HepG2 (cell line): ENCODE data around the gene HARBI1. TPM values are rescaled to one million over a fixed set of nuclear protein-coding genes. Genes with fewer than 3 reads are reported as not detected.
A peak's percentile ranks its signal among the peaks of the same experiment; 100 is the strongest.

Experiments
- ATAC-seq: fragments of 200-7000 bp; cut with Tn5 transposase; 3 replicates; pipeline ENCODE4 v1.9.1; 2020; ENCODE audit warnings: mild to moderate bottlenecking, moderate library complexity
- BruUV-seq: library from RNA; stranded (reverse); fragments of 400-500 nt; replicated peaks from 2 replicates; lab custom pipeline; 2021; lab: Mats Ljungman, UMichigan
- CTCF ChIA-PET: fragments of 300-600 bp; formaldehyde crosslinking; extraction: SDS; loops from one replicate; lab custom pipeline; 2021; ENCODE audit warnings: low total read pairs, inconsistent platforms, low intra/inter-chr PET ratio; lab: Yijun Ruan, JAX
- POLR2A ChIA-PET: fragments of 350-600 bp; sonication (Branson Sonifier 250); formaldehyde crosslinking; loops from one replicate; lab custom pipeline; 2020; ENCODE audit warnings: antibody characterized with exemption, inconsistent platforms; lab: Yijun Ruan, JAX
- DNase-seq: peaks from one replicate; pipeline ENCODE4 v3.0.0-alpha.2; 2015; ENCODE audit warnings: low spot score
- FAIRE-seq: peaks from 3 replicates; lab custom pipeline; 2011; peaks lifted over from hg19 to GRCh38; lab: Jason Lieb, UNC
- H2AFZ ChIP-seq: one replicate; pipeline ENCODE4 v1.6.1; 2011; ENCODE audit warnings: low read length, inconsistent platforms
- H3K27ac ChIP-seq: fragments of 300-600 bp; 3 replicates; pipeline ENCODE4 v1.8.0; 2011; ENCODE audit warnings: mixed run types, mild to moderate bottlenecking, mixed read lengths, low read length, inconsistent platforms; ENCODE audit not compliant: insufficient read depth; ENCODE audit errors: extremely low read length
- H3K27me3 ChIP-seq, 2 experiments: fragments of 200-600 bp in 1 of 2; 2 replicates in 1 of 2; 3 replicates in 1 of 2; pipeline versions ENCODE4 v1.6.0 to v1.8.0; 2011; ENCODE audit warnings: low read length in 2 of 2, mild to moderate bottlenecking in 2 of 2, moderate library complexity in 2 of 2, inconsistent platforms in 1 of 2; ENCODE audit not compliant: insufficient read depth in 2 of 2, control insufficient read depth in 1 of 2
- H3K36me3 ChIP-seq, 2 experiments: fragments of 200-600 bp in 1 of 2; replicated peaks in 1 of 2; 2 replicates in 1 of 2; 3 replicates in 1 of 2; pipeline versions ENCODE4 v1.5.1 to v1.8.0; 2011; ENCODE audit warnings: low read length in 2 of 2, inconsistent platforms in 1 of 2; ENCODE audit not compliant: insufficient read depth in 2 of 2, control insufficient read depth in 1 of 2
- H3K4me1 ChIP-seq: 2 replicates; pipeline ENCODE4 v1.5.1; 2012; ENCODE audit warnings: low read length, inconsistent platforms; ENCODE audit not compliant: insufficient read depth
- H3K4me2 ChIP-seq: 2 replicates; pipeline ENCODE4 v1.6.0; 2011; ENCODE audit warnings: low read depth, low read length, inconsistent platforms
- H3K4me3 ChIP-seq, 3 experiments: fragments of 200-600 bp in 1 of 3; sonication (generic), shearing (Covaris generic) in 1 of 3; replicated peaks in 1 of 3; 2 replicates each; pipeline ENCODE4 v1.5.1; 2011 to 2016; ENCODE audit warnings: low read length in 3 of 3, inconsistent platforms in 2 of 3, low read depth in 2 of 3, mild to moderate bottlenecking in 2 of 3, control low read depth in 1 of 3, mixed read lengths in 1 of 3; ENCODE audit not compliant: insufficient read depth in 1 of 3
- H3K79me2 ChIP-seq: one replicate; pipeline ENCODE4 v1.6.1; 2011; ENCODE audit warnings: low read length, inconsistent platforms; ENCODE audit not compliant: insufficient read depth
- H3K9ac ChIP-seq: 2 replicates; pipeline ENCODE4 v1.6.0; 2011; ENCODE audit warnings: mild to moderate bottlenecking, low read depth, low read length, inconsistent platforms; ENCODE audit not compliant: insufficient read depth
- H3K9me3 ChIP-seq: 2 replicates; pipeline ENCODE4 v1.5.1; 2012; ENCODE audit warnings: mild to moderate bottlenecking, low read length
- H4K20me1 ChIP-seq: 2 replicates; pipeline ENCODE4 v1.6.0; 2011; ENCODE audit warnings: inconsistent platforms, mild to moderate bottlenecking, low read length, moderate library complexity; ENCODE audit not compliant: insufficient read depth
- AGO2 ChIP-seq: fragments of 200-400 bp; formaldehyde crosslinking; optimal IDR thresholded peaks from 2 replicates; pipeline ENCODE3; 2017; ENCODE audit warnings: mild to moderate bottlenecking, low read depth, low read length, moderate library complexity
- GATA4 ChIP-seq: sonication (generic); IDR thresholded peaks from 2 replicates; pipeline ENCODE4 v1.6.1; 2016; ENCODE audit warnings: antibody characterized with exemption, low read depth, borderline replicate concordance
- GMEB1 ChIP-seq: sonication (generic); formaldehyde crosslinking; IDR thresholded peaks from 2 replicates; pipeline ENCODE4 v1.5.1; 2020; ENCODE audit warnings: missing genetic modification reagents, mild to moderate bottlenecking, borderline replicate concordance
- GZF1 ChIP-seq: sonication (generic); formaldehyde crosslinking; IDR thresholded peaks from 2 replicates; pipeline ENCODE4 v1.5.1; 2020; ENCODE audit warnings: mild to moderate bottlenecking, missing genetic modification reagents
- MEIS2 ChIP-seq: sonication (generic); formaldehyde crosslinking; IDR thresholded peaks from 2 replicates; pipeline ENCODE4 v1.9.0; 2021; ENCODE audit warnings: mild to moderate bottlenecking, missing genetic modification reagents
- MZF1 ChIP-seq: sonication (generic); formaldehyde crosslinking; IDR thresholded peaks from 2 replicates; pipeline ENCODE4 v1.8.1; 2023; ENCODE audit warnings: mild to moderate bottlenecking, missing genetic modification reagents, borderline replicate concordance
- PTBP1 ChIP-seq: fragments of 200-400 bp; formaldehyde crosslinking; IDR thresholded peaks from 2 replicates; pipeline ENCODE4 v1.6.1; 2018; ENCODE audit warnings: low read length, low read depth; ENCODE audit not compliant: poor library complexity, severe bottlenecking
- RARA ChIP-seq: IDR thresholded peaks from 2 replicates; pipeline ENCODE4 v1.6.1; 2016; ENCODE audit warnings: missing genetic modification reagents, missing compliant biosample characterization
- SOX5 ChIP-seq: IDR thresholded peaks from 2 replicates; pipeline ENCODE4 v1.6.1; 2016; ENCODE audit warnings: borderline replicate concordance
- ZFP91 ChIP-seq: sonication (generic); formaldehyde crosslinking; IDR thresholded peaks from 2 replicates; pipeline ENCODE4 v1.9.0; 2022; ENCODE audit warnings: missing genetic modification reagents, mild to moderate bottlenecking, borderline replicate concordance
- ZNF317 ChIP-seq: sonication (generic); formaldehyde crosslinking; IDR thresholded peaks from 2 replicates; pipeline ENCODE4 v1.5.0; 2020; ENCODE audit warnings: mild to moderate bottlenecking, missing genetic modification reagents
- ZSCAN9 ChIP-seq: IDR thresholded peaks from 2 replicates; pipeline ENCODE4 v1.6.1; 2016; ENCODE audit warnings: borderline replicate concordance
- WGBS: methylation state at CpG from one replicate; pipeline ENCODE4 v1.1.6; 2017; ENCODE audit warnings: low lambda C conversion rate; 5-methylcytosine and 5-hydroxymethylcytosine counted together
- in situ Hi-C: cut with HindIII; loops from 2 replicates; pipeline ENCODE4 v1.10.0; 2017; ENCODE audit warnings: low pct_unique_long_range_greater_than_20kb; ENCODE audit not compliant: extremely low pct_ligation_motif_present
- intact Hi-C: fragments of 100-400 bp; cut with micrococcal nuclease; formaldehyde crosslinking; loops from one replicate; pipeline ENCODE4 v1.10.0; 2022; ENCODE audit not compliant: unreplicated experiment
- polyA plus RNA-seq, 8 experiments: library from polyadenylated mRNA; depleted of rRNA in 3 of 8; stranded (reverse) in 7 of 8; unstranded in 1 of 8; fragments of >200 nt; fragmentation: Illumina TruSeq in 4 of 8; extraction: Trizol in 4 of 8; gene quantifications; 2 replicates each; pipeline versions ENCODE4 v1.2.1 to v1.2.3, GENCODE V29; 2011 to 2016; ENCODE audit warnings: low read depth in 4 of 8, missing spikeins in 1 of 8, mixed read lengths in 1 of 8; ENCODE audit not compliant: insufficient read depth in 1 of 8
- total RNA-seq, 5 experiments: library from RNA; depleted of rRNA; stranded (reverse); fragments of >200 nt; fragmentation: Illumina TruSeq; extraction: Trizol; gene quantifications; 2 replicates each; pipeline ENCODE4 v1.2.3, GENCODE V29; 2016; ENCODE audit warnings: low read depth in 1 of 5
- TF ChIP-seq, protein P1 (sequence below): sonication (generic); formaldehyde crosslinking; IDR thresholded peaks from 2 replicates; pipeline ENCODE4 v1.5.1; 2020; ENCODE audit warnings: mild to moderate bottlenecking, missing genetic modification reagents

HARBI1 gene
- total and polyA plus RNA-seq, 2 of the 13 experiments (the other 11 are each of a cell fraction or from before 2014, with no cell fraction given) = 2.5 to 4.8 TPM

DNA sequence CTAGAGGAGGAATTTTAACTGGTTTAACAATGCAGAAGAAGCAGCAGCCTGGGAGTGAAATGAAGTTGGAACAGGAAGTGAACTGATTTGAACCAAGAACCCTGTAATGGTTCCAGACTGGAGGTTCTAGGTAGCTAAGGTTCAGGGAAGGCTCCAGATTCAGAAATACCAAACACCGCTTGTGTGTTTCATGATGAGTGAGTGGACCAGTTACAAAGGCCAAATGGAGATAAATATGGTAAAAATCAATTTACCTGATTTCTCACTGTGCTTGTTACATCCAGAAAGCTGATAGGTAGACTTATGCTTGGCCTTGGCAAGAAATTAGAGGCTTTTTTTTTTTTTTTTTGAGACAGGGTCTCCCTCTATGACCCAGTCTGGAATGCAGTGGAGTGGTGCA is 13.2 kb upstream of the HARBI1 start:
- POLR2A ChIA-PET = interaction anchor here (1.1 kb wide), 1 partner anchor 89 kb away, joined by 3 read pairs; the partner anchor contains the start of gene F2
- peaks cover 9 to 40% of the 10 kb centered on the region in 2 experiments; a peak in 4 of 5 replicates for H3K36me3 ChIP-seq
- in situ Hi-C loops = no loop called here

DNA sequence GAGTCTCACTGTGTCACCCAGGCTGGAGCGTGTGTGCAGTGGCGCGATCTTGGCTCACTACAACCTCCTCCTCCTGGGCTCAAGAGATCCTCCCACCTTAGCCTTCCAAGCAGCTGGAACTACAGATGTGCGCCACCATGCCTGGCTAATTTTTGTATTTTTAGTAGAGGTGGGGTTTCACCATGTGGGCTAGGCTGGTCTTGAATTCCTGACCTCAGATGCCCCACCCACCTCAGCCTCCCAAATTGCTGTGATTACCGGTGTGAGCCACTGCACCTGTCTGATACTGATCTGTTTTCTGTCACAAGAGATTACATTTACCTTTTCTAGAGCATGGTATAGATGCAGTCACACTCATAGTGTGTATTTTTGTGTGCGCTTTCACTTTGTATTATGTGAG is 11.9 kb upstream of the HARBI1 start:
- peaks cover 12 to 51% of the 10 kb centered on the region in 2 experiments for H3K36me3 ChIP-seq
- CTCF ChIA-PET = no interaction called here
- no peak for TF ChIP-seq GATA4
- TF ChIP-seq, protein P1, sequence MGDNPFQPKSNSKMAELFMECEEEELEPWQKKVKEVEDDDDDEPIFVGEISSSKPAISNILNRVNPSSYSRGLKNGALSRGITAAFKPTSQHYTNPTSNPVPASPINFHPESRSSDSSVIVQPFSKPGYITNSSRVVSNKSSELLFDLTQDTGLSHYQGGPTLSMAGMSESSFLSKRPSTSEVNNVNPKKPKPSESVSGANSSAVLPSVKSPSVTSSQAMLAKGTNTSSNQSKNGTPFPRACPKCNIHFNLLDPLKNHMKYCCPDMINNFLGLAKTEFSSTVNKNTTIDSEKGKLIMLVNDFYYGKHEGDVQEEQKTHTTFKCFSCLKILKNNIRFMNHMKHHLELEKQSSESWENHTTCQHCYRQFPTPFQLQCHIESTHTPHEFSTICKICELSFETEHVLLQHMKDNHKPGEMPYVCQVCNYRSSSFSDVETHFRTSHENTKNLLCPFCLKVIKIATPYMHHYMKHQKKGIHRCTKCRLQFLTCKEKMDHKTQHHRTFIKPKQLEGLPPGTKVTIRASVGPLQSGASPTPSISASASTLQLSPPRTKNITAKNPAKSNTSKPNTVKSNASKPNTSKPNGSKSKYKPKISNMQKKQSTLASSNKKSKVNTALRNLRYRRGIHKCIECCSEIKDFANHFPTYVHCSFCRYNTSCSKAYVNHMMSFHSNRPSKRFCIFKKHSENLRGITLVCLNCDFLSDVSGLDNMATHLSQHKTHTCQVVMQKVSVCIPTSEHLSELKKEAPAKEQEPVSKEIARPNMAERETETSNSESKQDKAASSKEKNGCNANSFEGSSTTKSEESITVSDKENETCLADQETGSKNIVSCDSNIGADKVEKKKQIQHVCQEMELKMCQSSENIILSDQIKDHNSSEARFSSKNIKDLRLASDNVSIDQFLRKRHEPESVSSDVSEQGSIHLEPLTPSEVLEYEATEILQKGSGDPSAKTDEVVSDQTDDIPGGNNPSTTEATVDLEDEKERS (CRISPR knock-in tag) = no peak
- TF ChIP-seq ZSCAN9 (CRISPR knock-in tag) = no peak
- no peak for TF ChIP-seq PTBP1
- TF ChIP-seq AGO2 = no peak
- no peak for TF ChIP-seq MZF1
- no peak for TF ChIP-seq ZFP91
- no peak for TF ChIP-seq SOX5
- TF ChIP-seq ZNF317 (CRISPR knock-in tag) = no peak
- TF ChIP-seq GMEB1 (CRISPR knock-in tag) = no peak

More for the DNA sequence above, 13.2 kb upstream of the HARBI1 start:
- no peaks in the 10 kb centered on the region for H3K9me3 ChIP-seq
- H3K4me3 ChIP-seq = no peak overlapping the region
- no peaks in the 10 kb centered on the region for H3K27me3 ChIP-seq
- no peak overlapping the region for H2AFZ ChIP-seq
- no peak for TF ChIP-seq MEIS2 (CRISPR knock-in tag)
- 0 out of 2 replicates have a peak, but pooled peaks have one; percentile 15 for TF ChIP-seq RARA
- TF ChIP-seq GZF1 (CRISPR knock-in tag) = 0 out of 2 replicates have a peak, but pooled peaks have one; percentile 69
- no TSS peak for BruUV-seq
- H4K20me1 ChIP-seq = no peaks in the 10 kb centered on the region
- H3K4me2 ChIP-seq = no peak overlapping the region
- H3K9ac ChIP-seq = no peak overlapping the region
- FAIRE-seq = no peak
- H3K27ac ChIP-seq = no peak overlapping the region
- 100% methylated on average over 1 of the region's 1 CpG for WGBS
- ATAC-seq = no peak
- CTCF ChIA-PET = no interaction called here
- peaks cover 6% of the 10 kb centered on the region for H3K79me2 ChIP-seq
- no peak for DNase-seq
- intact Hi-C loops = no loop called here
- peaks cover 32% of the 10 kb centered on the region for H3K4me1 ChIP-seq

More for the DNA sequence above, 11.9 kb upstream of the HARBI1 start:
- H2AFZ ChIP-seq = no peak overlapping the region
- POLR2A ChIA-PET = no interaction called here
- intact Hi-C loops (no loop called here), in situ Hi-C loops (no loop called here)
- WGBS = 96% methylated on average over 6 of the region's 6 CpGs
- DNase-seq (no peak), FAIRE-seq (no peak), ATAC-seq (no peak)
- H3K4me1 ChIP-seq = peaks cover 31% of the 10 kb centered on the region
- H3K4me2 ChIP-seq = no peak overlapping the region
- peaks cover 17% of the 10 kb centered on the region for H3K79me2 ChIP-seq
- H3K9me3 ChIP-seq = no peaks in the 10 kb centered on the region
- H3K27ac ChIP-seq = no peak overlapping the region
- H3K4me3 ChIP-seq = no peak overlapping the region
- BruUV-seq = no TSS peak
- no peaks in the 10 kb centered on the region for H3K27me3 ChIP-seq
- no peaks in the 10 kb centered on the region for H4K20me1 ChIP-seq
- H3K9ac ChIP-seq = no peak overlapping the region
